Left lung (tissue), 10 donors: ENCODE measurements around the gene ZNF608. TPM values are rescaled to one million over a fixed set of nuclear protein-coding genes. Genes with fewer than 3 reads are reported as not detected.

ENCODE experiments used
- ATAC-seq: fragments of 200-7000 bp; cut with Tn5 transposase; one replicate; pipeline ENCODE4 v1.9.1; 2020; ENCODE audit warnings: moderate library complexity
- DNase-seq, 4 donors: peaks; one replicate each; pipeline ENCODE4 v3.0.0-alpha.2; 2013 to 2020
- H3K27ac ChIP-seq, 2 donors: fragments of 200-600 bp; sonication (generic) in 1 of 2; one replicate each; pipeline versions ENCODE4 v1.5.0 to v1.8.0; 2020 to 2021
- H3K27me3 ChIP-seq, 2 donors: fragments of 200-600 bp; sonication (generic) in 1 of 2; one replicate each; pipeline versions ENCODE4 v1.5.0 to v1.8.0; 2020 to 2021
- H3K36me3 ChIP-seq, 2 donors: fragments of 200-600 bp; sonication (generic) in 1 of 2; one replicate each; pipeline versions ENCODE4 v1.5.0 to v1.8.0; 2020 to 2021
- H3K4me1 ChIP-seq, 2 donors: fragments of 200-600 bp; one replicate each; pipeline ENCODE4 v1.8.0; 2021
- H3K4me3 ChIP-seq, 2 donors: fragments of 200-600 bp; sonication (generic) in 1 of 2; one replicate each; pipeline versions ENCODE4 v1.5.0 to v1.8.0; 2020 to 2021; ENCODE audit warnings: mild to moderate bottlenecking in 1 of 2
- H3K9me3 ChIP-seq, 2 donors: fragments of 200-600 bp; sonication (generic) in 1 of 2; one replicate each; pipeline versions ENCODE4 v1.5.0 to v1.8.0; 2020 to 2021
- CTCF ChIP-seq, 2 donors: fragments of 200-600 bp; sonication (generic) in 1 of 2; IDR thresholded peaks; one replicate each; pipeline versions ENCODE4 v1.5.0 to v1.8.0; 2021; ENCODE audit warnings: antibody characterized with exemption in 2 of 2
- intact Hi-C, 2 donors: fragments of 100-400 bp; cut with DNase I; formaldehyde crosslinking; loops; one replicate each; pipeline versions ENCODE4 v1.11.2 to v1.14.2; 2022
- polyA plus RNA-seq, 6 donors: library from polyadenylated mRNA; unstranded; fragments of 120-200 nt; gene quantifications; one replicate each; pipeline ENCODE4 v1.2.1, GENCODE V29; 2013; ENCODE audit not compliant: insufficient read length in 6 of 6
- total RNA-seq, 2 donors: library from RNA; stranded (reverse); fragmentation: NEBNext Ultra II Directional; extraction: Animal tissue kit (Norgen Biotek cat#: 25700); gene quantifications; one replicate each; pipeline ENCODE4 v1.2.1, GENCODE V29; 2021
- donor health status: DM: no; HTN: yes; CAD: no.
- donor health status: DM: no; HTN: no; CAD: no.

Gene ZNF608
- total and polyA plus RNA-seq, 8 donors: 21.9 to 109 (median 96.6) TPM

GRCh38 chr5:124701873-124702425 is 44.5 kb downstream of the ZNF608 start:
- DNase-seq: no peak
- Histone ChIP-seq H3K36me3 (no peaks in the 10 kb centered on the region), H3K9me3 (no peaks in the 10 kb centered on the region), H3K4me1 (peaks cover 26 to 38% of the 10 kb centered on the region in 2 donors), H3K4me3 (no peak overlapping the region), H3K27me3 (no peaks in the 10 kb centered on the region), H3K27ac (no peak overlapping the region)
- no peak for TF ChIP-seq CTCF (IDR thresholded peaks at IDR 0.05)
- ATAC-seq: no peak
- intact Hi-C loops: no loop called here

GRCh38 chr5:124701016-124701415 is 45.4 kb downstream of the ZNF608 start:
- no peak overlapping the region for H3K27ac ChIP-seq
- H3K36me3 ChIP-seq: no peaks in the 10 kb centered on the region
- H3K4me3 ChIP-seq: no peak overlapping the region
- intact Hi-C loops: no loop called here
- ATAC-seq (no peak), DNase-seq (no peak)
- no peak for TF ChIP-seq CTCF (IDR thresholded peaks at IDR 0.05)
- peaks cover 23 to 29% of the 10 kb centered on the region in 2 donors for H3K4me1 ChIP-seq
- H3K27me3 ChIP-seq: no peaks in the 10 kb centered on the region
- no peaks in the 10 kb centered on the region for H3K9me3 ChIP-seq

- no peaks in the 10 kb centered on the region for H3K9me3 ChIP-seq
- DNase-seq (no peak), ATAC-seq (no peak)
- no peaks in the 10 kb centered on the region for H3K36me3 ChIP-seq
- H3K27ac ChIP-seq: no peak overlapping the region
- peaks cover 23 to 25% of the 10 kb centered on the region in 2 donors for H3K4me1 ChIP-seq
- no peaks in the 10 kb centered on the region for H3K27me3 ChIP-seq
- no peak overlapping the region for H3K4me3 ChIP-seq
- intact Hi-C loops: no loop called here
- no peak for TF ChIP-seq CTCF (IDR thresholded peaks at IDR 0.05)
These were observed 46.1 kb downstream of the ZNF608 start for GRCh38 chr5:124700333-124700732.

- ATAC-seq: peak; percentile 34
- H3K27ac ChIP-seq: peak overlapping the region; percentile 67 to 80
- intact Hi-C loops: no loop called here
- no peak overlapping the region for H3K4me3 ChIP-seq
- H3K4me1 ChIP-seq: peaks cover 23 to 25% of the 10 kb centered on the region in 2 donors
- TF ChIP-seq CTCF (IDR thresholded peaks at IDR 0.05): no peak
- no peaks in the 10 kb centered on the region for H3K27me3 ChIP-seq
- DNase-seq: no peak
- H3K36me3 ChIP-seq: no peaks in the 10 kb centered on the region
- H3K9me3 ChIP-seq: no peaks in the 10 kb centered on the region
These were observed 47.7 kb downstream of the ZNF608 start for GRCh38 chr5:124698770-124699169.

- no peak for TF ChIP-seq CTCF (IDR thresholded peaks at IDR 0.05)
- Histone ChIP-seq H3K4me3 (no peak overlapping the region), H3K27me3 (no peaks in the 10 kb centered on the region), H3K9me3 (no peaks in the 10 kb centered on the region), H3K36me3 (no peaks in the 10 kb centered on the region), H3K4me1 (peaks cover 23 to 25% of the 10 kb centered on the region in 2 donors), H3K27ac (peak overlapping the region; percentile 67 to 80)
- DNase-seq (peak in 2 of 4 donors; percentile 75 to 79), ATAC-seq (peak; percentile 87)
- intact Hi-C loops: no loop called here
These were observed 48.4 kb downstream of the ZNF608 start for GRCh38 chr5:124697933-124698591.
